Natural killer cell (primary cell): Measurements from ENCODE around the gene ATOH8. TPM values are rescaled to one million over a fixed set of nuclear protein-coding genes. Genes with fewer than 3 reads are reported as not detected.

Source experiments
- ATAC-seq, 3 donors: fragments of 150-1000 bp in 2 of 3; fragments of 200-7000 bp in 1 of 3; cut with Tn5 transposase; 1 replicate in 1 of 3; 2 replicates in 2 of 3; pipeline ENCODE4 v1.10.0; 2021; ENCODE audit warnings: mild to moderate bottlenecking in 2 of 3, moderate library complexity in 2 of 3
- DNase-seq, 2 donors: peaks; one replicate each; pipeline versions ENCODE4 v3.0.0 to v3.0.0-alpha.2; 2013 to 2021; ENCODE audit warnings: mixed read lengths in 1 of 2
- H3K27ac ChIP-seq: one replicate; pipeline ENCODE4 v1.5.1; 2013; ENCODE audit warnings: mild to moderate bottlenecking, low read length
- H3K27me3 ChIP-seq: one replicate; pipeline ENCODE4 v1.6.1; 2013; ENCODE audit warnings: low read length; ENCODE audit not compliant: control insufficient read depth, insufficient read depth
- H3K36me3 ChIP-seq: one replicate; pipeline ENCODE4 v1.6.1; 2013; ENCODE audit warnings: low read length; ENCODE audit not compliant: control insufficient read depth, insufficient read depth
- H3K4me1 ChIP-seq: one replicate; pipeline ENCODE4 v1.6.1; 2013; ENCODE audit warnings: low read length; ENCODE audit not compliant: control insufficient read depth, insufficient read depth
- H3K4me3 ChIP-seq: one replicate; pipeline ENCODE4 v1.5.1; 2013; ENCODE audit warnings: low read length
- H3K9me3 ChIP-seq: one replicate; pipeline ENCODE4 v1.6.1; 2013; ENCODE audit warnings: low read length; ENCODE audit not compliant: control insufficient read depth, insufficient read depth
- H3K27ac Mint-ChIP-seq, 2 donors: one replicate each; pipeline ENCODE4 v1.8.0; 2022; ENCODE audit warnings: mild to moderate bottlenecking in 2 of 2, mixed read lengths in 2 of 2, moderate library complexity in 1 of 2
- H3K27me3 Mint-ChIP-seq, 2 donors: one replicate each; pipeline ENCODE4 v1.8.0; 2022; ENCODE audit warnings: low read depth in 2 of 2, mixed read lengths in 2 of 2
- H3K36me3 Mint-ChIP-seq: one replicate; pipeline ENCODE4 v1.8.0; 2022; ENCODE audit warnings: mixed read lengths
- H3K4me1 Mint-ChIP-seq, 2 donors: one replicate each; pipeline ENCODE4 v1.8.0; 2022; ENCODE audit warnings: mixed read lengths in 2 of 2
- H3K4me3 Mint-ChIP-seq: one replicate; pipeline ENCODE4 v1.8.0; 2022; ENCODE audit warnings: mild to moderate bottlenecking, moderate library complexity, mixed read lengths
- H3K9me3 Mint-ChIP-seq, 2 donors: one replicate each; pipeline ENCODE4 v1.8.0; 2022; ENCODE audit warnings: mixed read lengths in 2 of 2
- CTCF ChIP-seq: fragments of 200-600 bp; IDR thresholded peaks from one replicate; pipeline ENCODE4 v1.8.0; 2022; ENCODE audit warnings: antibody characterized with exemption
- whole genome bisulfite sequencing: methylation state at CpG from one replicate; pipeline ENCODE4 v1.1.7; 2013; ENCODE audit warnings: missing lambda C conversion rate; ENCODE audit not compliant: insufficient coverage; 5-methylcytosine and 5-hydroxymethylcytosine counted together
- intact Hi-C: fragments of 100-400 bp; cut with micrococcal nuclease; formaldehyde crosslinking; loops from one replicate; pipeline ENCODE4 v1.14.2; 2022
- total RNA-seq, 4 donors: library from RNA; stranded (reverse); fragments of 120-200 nt in 1 of 4; gene quantifications; one replicate each; pipeline versions ENCODE4 v1.2.3 to v1.2.4, GENCODE V29; 2013 to 2022

Gene ATOH8
- total RNA-seq, 3 donors from 2014 or later (not counting 1 experiment from before 2014, with no cell fraction given), result 0.23 TPM; not detected in 2

- Histone ChIP-seq H3K9me3 (no peaks in the 10 kb centered on the region), H3K36me3 (no peaks in the 10 kb centered on the region), H3K4me1 (peaks cover 8% of the 10 kb centered on the region), H3K4me3 (no peak overlapping the region), H3K27ac (no peak overlapping the region), H3K27me3 (no peaks in the 10 kb centered on the region)
- 72% methylated on average over 3 of the region's 5 CpGs for WGBS
- H3K4me3 Mint-ChIP-seq, result no peak overlapping the region
- TF ChIP-seq CTCF, result no peak
- intact Hi-C loops, result no loop called here
- ATAC-seq, result no peak
- peaks cover 6 to 32% of the 10 kb centered on the region in 2 donors for H3K27me3 Mint-ChIP-seq
- DNase-seq, result no peak
- H3K9me3 Mint-ChIP-seq, result no peaks in the 10 kb centered on the region
- H3K36me3 Mint-ChIP-seq, result no peaks in the 10 kb centered on the region
- H3K4me1 Mint-ChIP-seq, result peaks cover 8 to 11% of the 10 kb centered on the region in 2 donors
- H3K27ac Mint-ChIP-seq, result no peak overlapping the region
Measured at GRCh38 chr2:85822766-85823165, 69.0 kb downstream of the ATOH8 start.

- WGBS, result 73% methylated on average over 2 of the region's 2 CpGs
- no peak for DNase-seq
- no peak overlapping the region for H3K27ac Mint-ChIP-seq
- ATAC-seq, result no peak
- H3K36me3 Mint-ChIP-seq, result no peaks in the 10 kb centered on the region
- Histone ChIP-seq H3K27ac (no peak overlapping the region), H3K4me3 (no peak overlapping the region), H3K4me1 (peaks cover 12% of the 10 kb centered on the region), H3K36me3 (no peaks in the 10 kb centered on the region), H3K27me3 (no peaks in the 10 kb centered on the region), H3K9me3 (no peaks in the 10 kb centered on the region)
- peaks cover 4 to 25% of the 10 kb centered on the region in 2 donors for H3K27me3 Mint-ChIP-seq
- intact Hi-C loops, result no loop called here
- H3K4me3 Mint-ChIP-seq, result no peak overlapping the region
- TF ChIP-seq CTCF, result no peak
- no peaks in the 10 kb centered on the region for H3K9me3 Mint-ChIP-seq
- H3K4me1 Mint-ChIP-seq, result peaks cover 8 to 17% of the 10 kb centered on the region in 2 donors
Measured at GRCh38 chr2:85823951-85824350, 70.2 kb downstream of the ATOH8 start.

- H3K27ac ChIP-seq, result no peak overlapping the region
- Mint-ChIP-seq H3K4me1 (peaks cover 14 to 21% of the 10 kb centered on the region in 2 donors), H3K36me3 (no peaks in the 10 kb centered on the region), H3K9me3 (no peaks in the 10 kb centered on the region), H3K4me3 (no peak overlapping the region), H3K27ac (peak overlapping the region; percentile 16 to 80), H3K27me3 (peaks cover 0 to 6% of the 10 kb centered on the region in 2 donors)
- WGBS, result 37% methylated on average over 20 of the region's 20 CpGs
- ATAC-seq, result peak; percentile 94 to 100 (median 99)
- DNase-seq, result peak; percentile 83 to 90
- no peaks in the 10 kb centered on the region for H3K36me3 ChIP-seq
- no peak overlapping the region for H3K4me3 ChIP-seq
- H3K27me3 ChIP-seq, result no peaks in the 10 kb centered on the region
- H3K9me3 ChIP-seq, result no peaks in the 10 kb centered on the region
- intact Hi-C loops, result loop anchor here (1.0 to 2.0 kb wide), 4 partner anchors 26 to 253 kb away; no protein-coding TSS in a partner anchor
- peaks cover 12% of the 10 kb centered on the region for H3K4me1 ChIP-seq
- TF ChIP-seq CTCF, result peak; percentile 93
Measured at GRCh38 chr2:85826990-85827878, 73.4 kb downstream of the ATOH8 start.
